ENCODE results near the gene DDR2. TPM values are rescaled to one million over a fixed set of nuclear protein-coding genes. Genes with fewer than 3 reads are reported as not detected.
"Not testable (repeated sequence)": the region's sequence is repeated elsewhere in the genome, so short reads cannot be mapped to it uniquely, and the experiment has no call there.

DDR2 gene
- 38.1 and 51.2 TPM in 2 replicates for total RNA-seq (2014; rRNA removed; shearing (Covaris generic); ENCODE audit: low replicate concordance)

DNA sequence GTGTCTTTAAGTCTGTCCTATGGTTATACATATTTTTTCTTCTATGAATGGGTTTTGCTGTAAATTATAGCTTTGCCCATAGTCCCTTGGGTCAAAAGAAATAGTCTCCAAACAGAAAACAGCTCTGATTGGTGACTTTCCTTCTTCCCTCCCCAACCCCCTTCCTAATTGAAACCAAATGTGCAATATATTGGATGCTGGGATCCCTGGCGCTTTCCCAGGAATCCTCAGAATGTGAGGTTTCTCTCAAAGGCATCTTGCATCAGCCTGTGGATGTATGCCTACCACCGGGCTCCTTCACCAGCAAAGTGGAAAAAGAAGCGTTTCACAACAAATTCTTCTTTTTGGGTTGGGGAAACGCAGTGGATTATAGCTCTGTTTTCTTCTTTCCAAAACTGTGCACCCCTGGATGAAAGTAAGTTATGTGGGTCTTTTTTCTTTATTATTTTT lies at the start of gene DDR2:
Gene DDR2 (plus strand): TSS at position 248 of the 450 bp plus-strand sequence. CDS start 86,600 bp downstream, outside the sequence.
- H3K9me3 ChIP-seq, result no peaks in the 10 kb centered on the region
- peak; percentile 89 for DNase-seq
- no peaks in the 10 kb centered on the region for H3K27me3 ChIP-seq
- H3K36me3 ChIP-seq, result peaks cover 6% of the 10 kb centered on the region; the same call in 1 of the 2 replicates
- H3K4me3 ChIP-seq, result peak within 1 kb of the TSS; percentile 66

DNA sequence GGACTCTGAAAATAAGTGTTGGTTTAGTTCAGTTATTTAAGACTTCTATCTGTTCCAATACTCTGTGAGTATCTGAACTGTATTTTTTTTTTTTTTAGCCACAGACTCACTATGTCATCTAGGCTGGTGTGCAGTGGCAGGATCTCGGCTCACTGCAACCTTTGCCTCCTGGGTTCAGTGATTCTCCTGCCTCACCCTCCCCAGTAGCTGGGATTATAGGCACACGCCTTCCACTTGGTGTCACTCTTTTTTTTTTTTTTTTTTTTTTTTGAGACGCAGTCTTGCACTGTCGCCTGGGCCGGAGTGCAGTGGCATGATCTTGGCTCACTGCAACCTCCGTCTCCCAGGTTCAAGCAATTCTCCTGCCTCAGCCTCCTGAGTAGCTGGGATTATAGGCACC lies 49.4 kb upstream of the DDR2 start:
- peaks cover 100% of the 10 kb centered on the region for H3K36me3 ChIP-seq
- not testable (repeated sequence) for H3K4me3 ChIP-seq, DNase-seq, H3K9me3 ChIP-seq, H3K27me3 ChIP-seq

- H3K27me3 ChIP-seq, H3K4me3 ChIP-seq, DNase-seq, H3K9me3 ChIP-seq: not testable (repeated sequence)
- peaks cover 96% of the 10 kb centered on the region for H3K36me3 ChIP-seq
Measured at GRCh38 chr1:162585101-162585500, 47.2 kb upstream of the DDR2 start.

- Histone ChIP-seq H3K36me3 (peaks cover 96% of the 10 kb centered on the region), H3K9me3 (no peaks in the 10 kb centered on the region)
- DNase-seq, result no peak
Measured at GRCh38 chr1:162587347-162587746, 44.9 kb upstream of the DDR2 start.

DNA sequence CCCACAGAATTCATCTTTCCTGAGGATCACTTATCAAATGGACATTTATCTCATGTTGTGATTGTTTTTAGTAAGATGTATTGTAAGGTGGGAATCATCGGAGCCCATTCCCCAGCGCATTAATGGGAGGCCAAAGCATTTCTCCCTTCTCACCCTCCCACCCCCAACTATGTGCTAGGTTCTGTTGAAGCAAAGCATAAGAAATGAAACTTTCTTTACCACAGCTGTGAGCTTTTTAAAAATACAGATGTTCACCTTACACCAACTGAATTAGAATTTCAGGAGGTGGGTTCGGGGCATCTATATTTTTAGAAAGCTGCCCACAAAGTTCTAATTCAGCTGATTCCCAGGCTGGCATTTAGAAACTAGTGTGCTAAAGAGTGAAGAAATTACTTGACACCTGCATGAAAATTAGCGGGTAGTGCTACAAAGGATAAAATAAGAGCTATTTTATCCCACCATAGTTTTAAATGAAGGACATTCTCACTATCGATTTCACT lies 44.5 kb upstream of the DDR2 start:
- no peaks in the 10 kb centered on the region for H3K9me3 ChIP-seq
- no peak overlapping the region for H3K4me3 ChIP-seq
- no peaks in the 10 kb centered on the region for H3K27me3 ChIP-seq
- no peak for DNase-seq
- H3K36me3 ChIP-seq, result peaks cover 96% of the 10 kb centered on the region

More at GRCh38 chr1:162587347-162587746, 44.9 kb upstream of the DDR2 start:
- H3K4me3 ChIP-seq, result no peak overlapping the region
- H3K27me3 ChIP-seq, result no peaks in the 10 kb centered on the region

DNA sequence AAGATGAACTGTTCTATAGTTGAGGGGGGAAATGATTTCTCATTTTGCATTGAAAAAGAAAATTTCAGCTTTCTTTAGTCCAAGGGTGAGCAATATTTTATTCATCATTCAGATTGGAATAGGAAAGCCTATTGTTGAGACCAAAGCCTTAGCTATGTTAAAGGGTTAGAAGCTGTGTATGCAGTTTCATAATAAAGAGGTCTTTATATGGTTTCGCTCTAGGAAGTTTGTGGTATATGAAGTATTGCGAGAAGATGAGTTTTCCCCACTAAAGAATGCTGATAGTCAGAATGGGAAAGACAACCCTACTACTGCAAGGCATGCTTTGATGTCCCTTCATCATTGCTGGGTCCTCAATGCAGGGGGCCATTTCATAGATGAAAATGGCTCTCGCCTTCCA lies 42.2 kb upstream of the DDR2 start:
- peaks cover 95% of the 10 kb centered on the region for H3K36me3 ChIP-seq
- no peaks in the 10 kb centered on the region for H3K9me3 ChIP-seq
- H3K27me3 ChIP-seq, result no peaks in the 10 kb centered on the region
- H3K4me3 ChIP-seq, result no peak overlapping the region
- no peak for DNase-seq

DNA sequence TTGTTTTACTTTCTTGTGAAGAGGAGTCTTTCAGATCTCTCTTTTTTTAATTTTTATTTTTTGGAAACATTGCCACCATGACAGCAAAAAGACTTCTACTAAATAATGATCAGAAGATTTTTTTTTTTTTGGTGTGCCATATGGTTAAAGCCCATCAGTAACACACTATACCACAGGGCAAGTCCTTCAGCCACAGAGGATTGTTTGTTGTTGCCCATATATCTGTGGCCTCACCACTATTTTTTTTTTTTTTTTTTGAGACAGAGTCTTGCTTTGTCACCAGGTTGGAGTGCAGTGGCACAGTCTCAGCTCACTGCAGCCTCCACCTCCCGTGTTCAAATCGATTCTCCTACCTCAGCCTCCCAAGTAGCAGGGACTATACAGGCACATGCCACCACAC lies 41.6 kb upstream of the DDR2 start:
- no peaks in the 10 kb centered on the region for H3K27me3 ChIP-seq
- no peak for DNase-seq
- no peak overlapping the region for H3K4me3 ChIP-seq
- H3K9me3 ChIP-seq, result no peaks in the 10 kb centered on the region
- peaks cover 94% of the 10 kb centered on the region for H3K36me3 ChIP-seq

- no peak overlapping the region for H3K4me3 ChIP-seq
- no peaks in the 10 kb centered on the region for H3K9me3 ChIP-seq
- no peak for DNase-seq
- H3K36me3 ChIP-seq, result peaks cover 97% of the 10 kb centered on the region
- no peaks in the 10 kb centered on the region for H3K27me3 ChIP-seq
Measured at GRCh38 chr1:162596514-162597170, 35.6 kb upstream of the DDR2 start.

DNA sequence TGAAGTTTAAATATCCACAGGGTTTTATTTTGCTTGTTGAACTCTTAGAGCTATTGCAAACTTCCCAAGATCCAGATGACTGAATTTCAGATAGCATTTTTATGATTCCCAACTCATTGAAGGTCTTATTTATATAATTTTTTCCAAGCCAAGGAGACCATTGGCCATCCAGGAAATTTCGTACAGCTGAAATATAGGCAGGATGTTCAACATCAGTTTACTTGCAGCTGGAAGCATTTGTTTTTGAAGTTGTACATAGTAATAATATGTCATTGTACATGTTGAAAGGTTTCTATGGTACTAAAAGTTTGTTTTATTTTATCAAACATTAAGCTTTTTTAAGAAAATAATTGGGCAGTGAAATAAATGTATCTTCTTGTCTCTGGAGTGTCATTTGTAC lies 32.8 kb upstream of the DDR2 start:
- H3K4me3 ChIP-seq, result no peak overlapping the region
- no peaks in the 10 kb centered on the region for H3K9me3 ChIP-seq
- DNase-seq, result no peak
- H3K36me3 ChIP-seq, result peaks cover 91% of the 10 kb centered on the region
- no peaks in the 10 kb centered on the region for H3K27me3 ChIP-seq

DNA sequence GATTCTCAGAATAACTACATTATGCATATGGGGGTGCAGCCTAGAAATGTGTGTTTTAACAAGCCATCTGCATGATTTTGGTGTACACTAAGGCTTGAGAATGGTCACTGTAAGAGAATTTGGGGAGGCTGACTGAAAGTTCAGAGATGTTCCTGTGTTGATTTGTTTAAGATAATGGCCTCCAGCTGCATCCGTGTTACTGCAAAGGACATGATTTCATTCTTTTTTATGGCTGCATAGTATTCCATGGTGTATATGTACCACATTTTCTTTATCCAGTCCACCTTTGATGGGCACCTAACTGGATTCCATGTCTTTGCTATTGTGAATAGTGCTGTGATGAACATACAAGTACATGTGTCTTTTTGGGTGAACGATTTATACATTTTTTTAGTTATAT lies 29.1 kb upstream of the DDR2 start:
- H3K9me3 ChIP-seq, H3K27me3 ChIP-seq, DNase-seq, H3K4me3 ChIP-seq: not testable (repeated sequence)
- peaks cover 71% of the 10 kb centered on the region for H3K36me3 ChIP-seq

GRCh38 chr1:162605225-162605927 lies 26.9 kb upstream of the DDR2 start:
- no peaks in the 10 kb centered on the region for H3K27me3 ChIP-seq
- peaks cover 68% of the 10 kb centered on the region for H3K36me3 ChIP-seq
- H3K9me3 ChIP-seq, result no peaks in the 10 kb centered on the region
- no peak overlapping the region for H3K4me3 ChIP-seq
- no peak for DNase-seq

DNA sequence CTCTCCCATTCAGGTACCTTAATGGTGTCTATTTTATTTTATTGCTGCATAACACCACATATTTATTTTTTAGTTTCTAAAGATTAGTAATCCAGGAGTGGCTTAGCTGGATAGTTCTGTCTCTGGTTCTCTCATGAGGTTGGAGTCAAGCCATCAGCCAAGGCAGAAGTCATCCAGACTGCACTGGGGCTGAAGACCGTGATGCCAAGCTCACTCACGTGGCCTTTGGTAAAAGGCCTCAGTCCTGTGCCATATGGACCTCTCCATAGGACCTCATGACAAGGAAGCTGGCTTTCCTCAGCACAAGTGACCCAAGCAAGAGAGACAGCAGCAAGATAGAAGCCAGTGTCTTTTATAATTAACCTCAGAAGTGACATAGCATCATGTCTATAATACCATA lies 23.0 kb upstream of the DDR2 start:
- DNase-seq, result no peak
- Histone ChIP-seq H3K4me3 (no peak overlapping the region), H3K9me3 (no peaks in the 10 kb centered on the region), H3K27me3 (no peaks in the 10 kb centered on the region), H3K36me3 (peaks cover 36% of the 10 kb centered on the region)

GRCh38 chr1:162612606-162613400 lies 19.5 kb upstream of the DDR2 start:
- Histone ChIP-seq H3K4me3 (no peak overlapping the region), H3K36me3 (peaks cover 28% of the 10 kb centered on the region), H3K27me3 (no peaks in the 10 kb centered on the region), H3K9me3 (peaks cover 3% of the 10 kb centered on the region; the same call in 1 of the 2 replicates)
- peak; percentile 61 for DNase-seq

- Histone ChIP-seq H3K27me3 (no peaks in the 10 kb centered on the region), H3K9me3 (peaks cover 3% of the 10 kb centered on the region; the same call in 1 of the 2 replicates), H3K4me3 (no peak overlapping the region), H3K36me3 (peaks cover 8% of the 10 kb centered on the region)
- DNase-seq, result no peak
Measured at GRCh38 chr1:162616848-162617247, 15.4 kb upstream of the DDR2 start.

DNA sequence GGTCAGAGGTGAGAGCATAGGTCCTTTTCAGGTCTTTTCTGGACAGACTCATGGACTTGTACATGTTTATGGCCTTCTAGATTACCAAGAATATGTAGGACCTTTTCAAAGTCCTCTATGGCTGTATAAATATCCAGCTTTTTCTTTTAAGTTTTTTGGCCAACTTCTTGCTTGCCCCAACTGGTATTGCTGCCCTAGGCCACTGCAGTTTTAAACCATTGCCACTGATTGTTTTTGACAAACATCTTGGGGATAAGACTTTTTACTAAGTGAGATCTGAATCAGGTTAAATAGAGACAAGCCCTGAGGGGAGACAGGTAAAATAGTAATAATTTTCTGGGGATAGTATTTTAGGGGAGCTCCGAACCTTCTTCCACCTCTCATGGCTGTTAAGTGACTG lies 14.8 kb upstream of the DDR2 start:
- DNase-seq, result no peak
- H3K36me3 ChIP-seq, result peaks cover 8% of the 10 kb centered on the region
- no peaks in the 10 kb centered on the region for H3K27me3 ChIP-seq
- H3K9me3 ChIP-seq, result peaks cover 3% of the 10 kb centered on the region; the same call in 1 of the 2 replicates
- no peak overlapping the region for H3K4me3 ChIP-seq

- H3K4me3 ChIP-seq, result no peak overlapping the region
- no peak for DNase-seq
- no peaks in the 10 kb centered on the region for H3K27me3 ChIP-seq
- peaks cover 8% of the 10 kb centered on the region for H3K36me3 ChIP-seq
- H3K9me3 ChIP-seq, result peaks cover 3% of the 10 kb centered on the region; the same call in 1 of the 2 replicates
Measured at GRCh38 chr1:162619076-162619475, 13.2 kb upstream of the DDR2 start.

DNA sequence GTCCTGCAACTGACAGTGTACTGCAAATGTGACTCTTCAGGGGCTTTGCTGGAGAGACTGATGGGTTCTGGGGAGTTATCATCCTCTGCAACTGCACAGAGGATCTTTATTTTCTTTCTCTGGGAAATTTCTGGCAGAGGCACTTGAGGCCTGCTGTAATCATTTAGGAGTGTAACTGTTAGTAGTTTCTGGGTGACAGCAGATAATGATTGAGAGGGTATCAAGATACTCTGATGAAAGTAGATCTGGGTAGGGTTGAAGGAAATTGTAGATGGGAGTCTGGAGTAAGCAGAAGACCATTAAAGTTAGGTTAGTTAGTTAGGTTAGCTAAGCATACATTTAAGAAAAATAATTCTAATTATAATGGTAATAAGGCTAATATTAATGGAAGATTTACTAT lies 11.0 kb upstream of the DDR2 start:
- H3K9me3 ChIP-seq, result peaks cover 3% of the 10 kb centered on the region; the same call in 1 of the 2 replicates
- no peaks in the 10 kb centered on the region for H3K27me3 ChIP-seq
- H3K4me3 ChIP-seq, result no peak overlapping the region
- DNase-seq, result no peak
- peaks cover 8% of the 10 kb centered on the region for H3K36me3 ChIP-seq
